Activated naive CD8-positive, alpha-beta T cell (primary cell): ENCODE data around the gene GNB1L.
A peak's percentile ranks its signal among the peaks of the same experiment; 100 is the strongest.

Experiments used
- H3K27ac Mint-ChIP-seq: one replicate; pipeline ENCODE4 v1.8.0; 2021; ENCODE audit warnings: mixed read lengths
- H3K27me3 Mint-ChIP-seq: one replicate; pipeline ENCODE4 v1.8.0; 2021; ENCODE audit warnings: mixed read lengths
- H3K36me3 Mint-ChIP-seq: one replicate; pipeline ENCODE4 v1.8.0; 2021; ENCODE audit warnings: mixed read lengths
- H3K4me1 Mint-ChIP-seq: one replicate; pipeline ENCODE4 v1.8.0; 2021; ENCODE audit warnings: low read depth, mixed read lengths
- H3K4me3 Mint-ChIP-seq: one replicate; pipeline ENCODE4 v1.8.0; 2021; ENCODE audit warnings: mild to moderate bottlenecking, mixed read lengths
- H3K9me3 Mint-ChIP-seq: one replicate; pipeline ENCODE4 v1.8.0; 2021; ENCODE audit warnings: low read depth, mixed read lengths

GNB1L gene

GRCh38 chr22:19854778-19855503 lies at the start of gene GNB1L, which contains the start of gene RTL10:
Gene GNB1L, minus strand, starts transcription at chr22:19854874. Its CDS starts 33,519 bp downstream, at chr22:19821355.
Gene RTL10, minus strand, starts transcription at chr22:19854874. Its CDS starts 2,613 bp downstream, at chr22:19852261.
- Mint-ChIP-seq H3K36me3 (no peaks in the 10 kb centered on the region), H3K27me3 (no peaks in the 10 kb centered on the region), H3K4me1 (peaks cover 62% of the 10 kb centered on the region), H3K27ac (peak within 1 kb of the TSS; percentile 96), H3K4me3 (peak within 1 kb of the TSS; percentile 96), H3K9me3 (no peaks in the 10 kb centered on the region)

- no peaks in the 10 kb centered on the region for H3K27me3 Mint-ChIP-seq
- no peaks in the 10 kb centered on the region for H3K9me3 Mint-ChIP-seq
- H3K4me1 Mint-ChIP-seq: no peaks in the 10 kb centered on the region
- H3K36me3 Mint-ChIP-seq: peaks cover 6% of the 10 kb centered on the region
- H3K4me3 Mint-ChIP-seq: no peak overlapping the region
- H3K27ac Mint-ChIP-seq: no peak overlapping the region
Observed at GRCh38 chr22:19904174-19904856, 49.6 kb upstream of the GNB1L start.

GRCh38 chr22:19903513-19903912 lies 48.8 kb upstream of the GNB1L start:
- Mint-ChIP-seq H3K9me3 (no peaks in the 10 kb centered on the region), H3K36me3 (peaks cover 5% of the 10 kb centered on the region), H3K27ac (no peak overlapping the region), H3K4me1 (no peaks in the 10 kb centered on the region), H3K27me3 (no peaks in the 10 kb centered on the region), H3K4me3 (no peak overlapping the region)

- H3K36me3 Mint-ChIP-seq: peaks cover 3% of the 10 kb centered on the region
- no peaks in the 10 kb centered on the region for H3K4me1 Mint-ChIP-seq
Observed at GRCh38 chr22:19903031-19903430, 48.4 kb upstream of the GNB1L start.

GRCh38 chr22:19902245-19902715 lies 47.6 kb upstream of the GNB1L start:
- Mint-ChIP-seq H3K4me1 (peaks cover 2% of the 10 kb centered on the region), H3K4me3 (no peak overlapping the region), H3K36me3 (peaks cover 3% of the 10 kb centered on the region), H3K9me3 (no peaks in the 10 kb centered on the region), H3K27me3 (no peaks in the 10 kb centered on the region), H3K27ac (no peak overlapping the region)

More at GRCh38 chr22:19903031-19903430, 48.4 kb upstream of the GNB1L start:
- Mint-ChIP-seq H3K4me3 (no peak overlapping the region), H3K9me3 (no peaks in the 10 kb centered on the region), H3K27ac (no peak overlapping the region), H3K27me3 (no peaks in the 10 kb centered on the region)

- peaks cover 8% of the 10 kb centered on the region for H3K4me1 Mint-ChIP-seq
- H3K9me3 Mint-ChIP-seq: no peaks in the 10 kb centered on the region
- peaks cover 3% of the 10 kb centered on the region for H3K36me3 Mint-ChIP-seq
- H3K4me3 Mint-ChIP-seq: no peak overlapping the region
- H3K27me3 Mint-ChIP-seq: no peaks in the 10 kb centered on the region
- H3K27ac Mint-ChIP-seq: no peak overlapping the region
Observed at GRCh38 chr22:19901577-19902244, 47.0 kb upstream of the GNB1L start.

GRCh38 chr22:19900707-19901436 lies 46.2 kb upstream of the GNB1L start:
- Mint-ChIP-seq H3K4me3 (no peak overlapping the region), H3K27ac (no peak overlapping the region), H3K27me3 (no peaks in the 10 kb centered on the region), H3K36me3 (no peaks in the 10 kb centered on the region), H3K9me3 (no peaks in the 10 kb centered on the region), H3K4me1 (peaks cover 16% of the 10 kb centered on the region)

GRCh38 chr22:19898831-19899567 lies 44.3 kb upstream of the GNB1L start:
- Mint-ChIP-seq H3K4me3 (no peak overlapping the region), H3K36me3 (no peaks in the 10 kb centered on the region), H3K27ac (no peak overlapping the region), H3K4me1 (peaks cover 34% of the 10 kb centered on the region), H3K9me3 (no peaks in the 10 kb centered on the region), H3K27me3 (no peaks in the 10 kb centered on the region)

GRCh38 chr22:19898145-19898544 lies 43.5 kb upstream of the GNB1L start:
- Mint-ChIP-seq H3K36me3 (no peaks in the 10 kb centered on the region), H3K27me3 (no peaks in the 10 kb centered on the region), H3K4me1 (peaks cover 42% of the 10 kb centered on the region), H3K27ac (no peak overlapping the region), H3K4me3 (no peak overlapping the region), H3K9me3 (no peaks in the 10 kb centered on the region)

- no peaks in the 10 kb centered on the region for H3K9me3 Mint-ChIP-seq
Observed at GRCh38 chr22:19897726-19898125, 43.1 kb upstream of the GNB1L start.

GRCh38 chr22:19896665-19897355 lies 42.1 kb upstream of the GNB1L start:
- H3K27me3 Mint-ChIP-seq: no peaks in the 10 kb centered on the region
- H3K27ac Mint-ChIP-seq: peak overlapping the region; percentile 75
- peaks cover 55% of the 10 kb centered on the region for H3K4me1 Mint-ChIP-seq
- no peaks in the 10 kb centered on the region for H3K36me3 Mint-ChIP-seq
- no peaks in the 10 kb centered on the region for H3K9me3 Mint-ChIP-seq
- no peak overlapping the region for H3K4me3 Mint-ChIP-seq

More at GRCh38 chr22:19897726-19898125, 43.1 kb upstream of the GNB1L start:
- Mint-ChIP-seq H3K27ac (no peak overlapping the region), H3K4me3 (no peak overlapping the region), H3K36me3 (no peaks in the 10 kb centered on the region), H3K4me1 (peaks cover 46% of the 10 kb centered on the region), H3K27me3 (no peaks in the 10 kb centered on the region)

- Mint-ChIP-seq H3K27me3 (no peaks in the 10 kb centered on the region), H3K4me1 (peaks cover 67% of the 10 kb centered on the region), H3K36me3 (no peaks in the 10 kb centered on the region), H3K9me3 (no peaks in the 10 kb centered on the region), H3K4me3 (no peak overlapping the region), H3K27ac (peak overlapping the region; percentile 86)
Observed at GRCh38 chr22:19895160-19895849, 40.6 kb upstream of the GNB1L start.

GRCh38 chr22:19893363-19893762 lies 38.7 kb upstream of the GNB1L start:
- no peaks in the 10 kb centered on the region for H3K36me3 Mint-ChIP-seq
- H3K9me3 Mint-ChIP-seq: no peaks in the 10 kb centered on the region
- H3K4me3 Mint-ChIP-seq: peak overlapping the region; percentile 54
- peaks cover 77% of the 10 kb centered on the region for H3K4me1 Mint-ChIP-seq
- H3K27ac Mint-ChIP-seq: peak overlapping the region; percentile 98
- no peaks in the 10 kb centered on the region for H3K27me3 Mint-ChIP-seq
